ENCODE results near the gene SBNO2. TPM values are rescaled to one million over a fixed set of nuclear protein-coding genes. Genes with fewer than 3 reads are reported as not detected.

The SBNO2 gene
- total RNA-seq, 2 experiments from 2014 or later: 26.6 to 43.3 TPM

DNA sequence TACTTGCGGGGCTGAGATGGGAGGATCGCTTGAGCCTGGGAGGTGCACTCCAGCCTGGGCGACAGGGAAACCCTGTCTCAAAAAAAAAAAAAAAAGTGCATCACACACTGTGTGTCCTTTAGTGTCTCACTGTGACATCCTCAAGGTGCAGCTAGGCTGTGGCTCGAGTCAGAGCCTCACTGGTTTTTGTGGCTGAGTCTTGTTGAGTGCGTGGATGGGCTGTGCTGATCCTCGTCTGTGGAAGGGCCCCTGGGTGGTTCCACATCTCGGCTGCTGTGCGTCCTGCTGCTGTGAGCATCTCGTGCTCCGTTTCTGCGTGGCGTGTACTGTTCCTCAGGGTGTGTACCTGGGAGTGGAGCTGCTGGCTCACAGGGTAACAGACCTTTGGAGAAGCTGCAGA is 42.7 kb upstream of the SBNO2 start:
- Histone ChIP-seq H3K4me1 (ENCODE audit: insufficient read depth, low read length, poor library complexity, severe bottlenecking) (peaks cover 5% of the 10 kb centered on the region), H2AFZ (ENCODE audit: low read length) (no peak overlapping the region), H3K36me3 (ENCODE audit: insufficient read depth, low read length) (peaks cover 37% of the 10 kb centered on the region), H3K4me2 (ENCODE audit: low read length) (no peak overlapping the region), H3K4me3 (ENCODE audit: low read depth, low read length, poor library complexity, severe bottlenecking) (no peak overlapping the region), H3K79me2 (ENCODE audit: insufficient read depth, low read depth, low read length) (peaks cover 19% of the 10 kb centered on the region; the same call in 1 of the 2 replicates), H3K9me3 (ENCODE audit: low read length) (no peaks in the 10 kb centered on the region), H3K9me2 (ENCODE audit: insufficient read depth, low read length) (no peaks in the 10 kb centered on the region), H4K20me1 (ENCODE audit: insufficient read depth, low read length) (no peaks in the 10 kb centered on the region), H3K27ac (ENCODE audit: low read depth, low read length, poor library complexity, severe bottlenecking) (no peak overlapping the region)
- no peak for DNase-seq (ENCODE audit: low spot score)
- TF ChIP-seq CTCF (conservative IDR thresholded peaks at IDR 0.05; ENCODE audit: low read length) (no peak), EZH2phosphoT487 (IDR thresholded peaks at IDR 0.05; ENCODE audit: borderline replicate concordance, low read depth, low read length) (no peak)
- BruUV-seq (replicated peaks): no TSS peak
- ChIA-PET CTCF (ENCODE audit: unreplicated experiment) (no interaction called here), POLR2A (no interaction called here)
- intact Hi-C loops (cut with micrococcal nuclease; ENCODE audit: unreplicated experiment): no loop called here

DNA sequence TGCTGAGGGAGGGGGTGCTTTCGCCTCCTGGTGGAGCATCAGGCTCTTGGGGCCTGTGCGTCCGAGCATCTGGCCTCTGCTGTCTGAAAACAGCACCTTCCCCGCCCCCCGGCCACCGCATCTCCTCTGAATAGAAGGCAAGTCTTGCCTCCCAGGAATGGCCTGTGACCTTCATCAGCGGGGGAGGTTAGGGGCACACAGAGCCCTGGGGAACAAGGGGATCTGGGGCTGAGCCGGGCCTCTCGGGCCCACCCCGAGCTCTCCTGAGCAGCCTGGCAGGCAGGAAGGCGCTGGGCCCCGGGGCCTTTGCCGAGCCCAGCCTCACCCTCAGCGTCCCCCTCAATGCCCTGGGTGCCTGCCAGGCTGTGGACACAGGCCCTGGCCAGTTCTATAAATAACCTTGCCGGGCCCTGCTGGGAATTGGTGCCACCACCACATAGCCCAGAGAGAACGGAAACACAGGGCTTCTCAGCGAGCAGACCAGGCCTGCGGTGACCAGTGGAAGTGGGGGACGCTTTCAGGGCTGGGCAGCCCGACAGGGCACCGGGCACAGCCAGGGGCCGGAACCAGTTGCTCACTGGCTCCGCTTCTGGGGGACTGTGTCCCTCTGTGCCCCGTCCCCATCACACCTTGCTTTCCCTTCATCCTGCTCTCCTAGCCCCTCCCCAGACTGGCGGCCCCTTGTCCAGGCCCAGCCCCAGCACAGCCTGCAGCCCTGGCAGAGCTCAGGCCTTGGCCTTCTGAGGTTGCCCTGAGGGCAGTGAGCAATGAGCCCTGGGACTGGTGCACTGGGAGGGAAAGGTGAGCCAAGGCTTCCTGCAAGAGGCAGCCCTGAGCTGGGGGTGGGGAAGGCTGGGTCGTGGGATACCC is 41.0 kb upstream of the SBNO2 start:
- no peak overlapping the region for H3K27ac ChIP-seq (ENCODE audit: low read depth, low read length, poor library complexity, severe bottlenecking)
- no peak overlapping the region for H3K4me3 ChIP-seq (ENCODE audit: low read depth, low read length, poor library complexity, severe bottlenecking)
- no peaks in the 10 kb centered on the region for H4K20me1 ChIP-seq (ENCODE audit: insufficient read depth, low read length)
- H3K4me1 ChIP-seq (ENCODE audit: insufficient read depth, low read length, poor library complexity, severe bottlenecking): peaks cover 5% of the 10 kb centered on the region
- intact Hi-C loops (cut with micrococcal nuclease; ENCODE audit: unreplicated experiment): no loop called here
- H3K79me2 ChIP-seq (ENCODE audit: insufficient read depth, low read depth, low read length): peaks cover 34% of the 10 kb centered on the region
- H3K9me3 ChIP-seq (ENCODE audit: low read length): no peaks in the 10 kb centered on the region
- CTCF ChIA-PET (ENCODE audit: unreplicated experiment): interaction anchor here (0.6 kb wide), 1 partner anchor 21 kb away, joined by 4 read pairs; no protein-coding TSS in a partner anchor
- no peak for DNase-seq (ENCODE audit: low spot score)
- no peaks in the 10 kb centered on the region for H3K9me2 ChIP-seq (ENCODE audit: insufficient read depth, low read length)
- TF ChIP-seq EZH2phosphoT487 (IDR thresholded peaks at IDR 0.05; ENCODE audit: borderline replicate concordance, low read depth, low read length) (no peak), CTCF (conservative IDR thresholded peaks at IDR 0.05; ENCODE audit: low read length) (no peak)
- no peak overlapping the region for H2AFZ ChIP-seq (ENCODE audit: low read length)
- peaks cover 40% of the 10 kb centered on the region for H3K36me3 ChIP-seq (ENCODE audit: insufficient read depth, low read length)
- no peak overlapping the region for H3K4me2 ChIP-seq (ENCODE audit: low read length)
- POLR2A ChIA-PET: no interaction called here
- BruUV-seq (replicated peaks): no TSS peak

DNA sequence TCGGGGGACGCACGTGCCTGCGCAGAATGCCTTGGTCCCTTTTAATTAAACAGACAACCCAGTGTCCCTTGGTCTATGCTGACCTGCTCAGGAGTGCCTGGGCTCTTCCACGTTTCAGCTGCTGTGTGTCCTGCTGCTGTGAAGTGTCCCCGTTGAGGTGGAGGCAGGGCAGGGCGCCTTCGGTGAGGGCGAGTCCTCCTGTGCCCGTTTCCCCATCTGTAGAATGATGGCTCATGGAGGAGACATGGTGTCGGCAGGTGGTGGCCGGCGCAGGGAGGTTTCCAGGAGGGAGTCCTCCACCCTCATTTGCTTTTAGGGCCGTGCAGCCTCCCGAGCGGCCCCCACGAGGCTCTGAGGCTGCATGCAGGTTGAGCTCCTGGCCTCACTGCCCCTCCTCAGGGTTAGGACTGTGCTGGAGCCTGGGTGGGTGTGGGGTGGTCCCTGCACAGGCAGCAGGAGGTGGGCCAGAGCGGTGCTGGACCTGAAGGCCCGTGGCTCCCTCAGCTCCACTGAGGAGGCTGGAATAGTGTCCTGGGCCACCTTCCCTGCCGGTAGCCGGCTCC is 40.3 kb upstream of the SBNO2 start:
- H3K9me3 ChIP-seq (ENCODE audit: low read length): no peaks in the 10 kb centered on the region
- peaks cover 45% of the 10 kb centered on the region for H3K36me3 ChIP-seq (ENCODE audit: insufficient read depth, low read length)
- TF ChIP-seq EZH2phosphoT487 (IDR thresholded peaks at IDR 0.05; ENCODE audit: borderline replicate concordance, low read depth, low read length): no peak
- no peak for TF ChIP-seq CTCF (conservative IDR thresholded peaks at IDR 0.05; ENCODE audit: low read length)
- H2AFZ ChIP-seq (ENCODE audit: low read length): no peak overlapping the region
- H4K20me1 ChIP-seq (ENCODE audit: insufficient read depth, low read length): no peaks in the 10 kb centered on the region
- no peak overlapping the region for H3K4me2 ChIP-seq (ENCODE audit: low read length)
- no TSS peak for BruUV-seq (replicated peaks)
- H3K4me3 ChIP-seq (ENCODE audit: low read depth, low read length, poor library complexity, severe bottlenecking): no peak overlapping the region
- intact Hi-C loops (cut with micrococcal nuclease; ENCODE audit: unreplicated experiment): no loop called here
- H3K27ac ChIP-seq (ENCODE audit: low read depth, low read length, poor library complexity, severe bottlenecking): no peak overlapping the region
- peaks cover 5% of the 10 kb centered on the region for H3K4me1 ChIP-seq (ENCODE audit: insufficient read depth, low read length, poor library complexity, severe bottlenecking)
- ChIA-PET POLR2A (no interaction called here), CTCF (ENCODE audit: unreplicated experiment) (no interaction called here)
- H3K9me2 ChIP-seq (ENCODE audit: insufficient read depth, low read length): no peaks in the 10 kb centered on the region
- peaks cover 41% of the 10 kb centered on the region for H3K79me2 ChIP-seq (ENCODE audit: insufficient read depth, low read depth, low read length)
- DNase-seq (ENCODE audit: low spot score): no peak
